LNCaP clone FGC (cell line): ENCODE results near the gene GPATCH2.

Experiments
- DNase-seq: peaks from one replicate; pipeline ENCODE4 v3.0.0-alpha.2; 2011; ENCODE audit warnings: low read depth
- H3K4me3 ChIP-seq: 2 replicates; pipeline ENCODE4 v1.5.1; 2011; ENCODE audit warnings: mild to moderate bottlenecking, low read depth, low read length, control low read depth
- CTCF ChIP-seq: IDR thresholded peaks from 2 replicates; pipeline ENCODE4 v1.5.1; 2012; ENCODE audit warnings: mild to moderate bottlenecking; ENCODE audit not compliant: control insufficient read depth, insufficient read depth; ENCODE audit errors: extremely low read depth

The GPATCH2 gene

GRCh38 chr1:217521317-217521716, 109.6 kb downstream of the GPATCH2 start:
- H3K4me3 ChIP-seq: no peak overlapping the region
- no peak for TF ChIP-seq CTCF
- DNase-seq: no peak

DNA sequence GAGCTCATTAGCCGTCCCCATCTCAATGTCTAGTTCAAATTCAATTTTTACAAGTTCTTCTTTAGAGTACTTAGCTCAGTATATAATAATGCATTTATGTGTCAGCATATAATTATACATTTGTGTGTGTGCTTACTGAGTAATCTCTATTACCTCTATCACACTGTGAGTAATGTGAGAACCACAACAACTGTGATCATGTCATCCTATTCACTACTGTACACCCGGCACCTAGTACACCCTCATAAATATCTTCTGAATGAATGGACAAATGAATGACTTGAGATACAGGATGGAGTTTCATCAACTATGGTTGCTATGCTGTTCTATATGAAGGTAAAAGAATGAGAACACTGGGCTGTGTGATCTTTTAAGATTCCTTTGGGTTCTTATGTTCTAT, 124.0 kb downstream of the GPATCH2 start:
- H3K4me3 ChIP-seq: no peak overlapping the region
- no peak for DNase-seq
- TF ChIP-seq CTCF: no peak

- no peak for TF ChIP-seq CTCF
- DNase-seq: no peak
- no peak overlapping the region for H3K4me3 ChIP-seq
Observed at GRCh38 chr1:217498209-217498608, 132.7 kb downstream of the GPATCH2 start.

GRCh38 chr1:217495249-217495648, 135.6 kb downstream of the GPATCH2 start:
- no peak overlapping the region for H3K4me3 ChIP-seq
- no peak for DNase-seq
- no peak for TF ChIP-seq CTCF

- TF ChIP-seq CTCF: no peak
- H3K4me3 ChIP-seq: no peak overlapping the region
- no peak for DNase-seq
Observed at GRCh38 chr1:217494767-217495166, 136.1 kb downstream of the GPATCH2 start.

GRCh38 chr1:217493290-217493689, 137.6 kb downstream of the GPATCH2 start:
- TF ChIP-seq CTCF: no peak
- no peak overlapping the region for H3K4me3 ChIP-seq
- DNase-seq: no peak

GRCh38 chr1:217484871-217485270, 146.0 kb downstream of the GPATCH2 start:
- no peak for DNase-seq
- TF ChIP-seq CTCF: no peak
- no peak overlapping the region for H3K4me3 ChIP-seq
